DMS 273 treated with DMSO at 0.1 percent for 48 hours (cell line): ENCODE results near the gene POLE2.
"Not testable (repeated sequence)": the region's sequence is repeated elsewhere in the genome, so short reads cannot be mapped to it uniquely, and the experiment has no call there.

Experiments
- DNase-seq: peaks from one replicate; lab custom pipeline; 2025; lab: John Stamatoyannopoulos, UW

The POLE2 gene

DNA sequence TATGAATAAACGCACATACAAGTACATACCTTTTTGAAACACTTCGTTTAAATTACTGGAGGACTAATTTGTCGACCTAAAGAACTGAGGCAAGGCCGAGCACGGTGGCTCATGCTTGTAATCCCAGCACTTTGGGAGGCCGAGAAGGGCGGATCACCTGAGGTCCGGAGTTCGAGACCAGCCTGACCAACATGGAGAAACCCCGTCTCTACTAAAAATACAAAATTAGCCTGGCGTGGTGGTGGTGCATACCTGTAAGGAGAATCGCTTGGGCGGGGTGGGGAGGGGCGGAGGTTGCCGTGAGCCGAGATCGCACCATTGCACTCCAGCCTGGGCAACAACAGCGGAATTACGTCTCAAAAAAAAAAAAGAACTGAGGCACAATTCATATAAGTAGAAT, 68.7 kb downstream of the POLE2 start:
- DNase-seq = not testable (repeated sequence)

DNA sequence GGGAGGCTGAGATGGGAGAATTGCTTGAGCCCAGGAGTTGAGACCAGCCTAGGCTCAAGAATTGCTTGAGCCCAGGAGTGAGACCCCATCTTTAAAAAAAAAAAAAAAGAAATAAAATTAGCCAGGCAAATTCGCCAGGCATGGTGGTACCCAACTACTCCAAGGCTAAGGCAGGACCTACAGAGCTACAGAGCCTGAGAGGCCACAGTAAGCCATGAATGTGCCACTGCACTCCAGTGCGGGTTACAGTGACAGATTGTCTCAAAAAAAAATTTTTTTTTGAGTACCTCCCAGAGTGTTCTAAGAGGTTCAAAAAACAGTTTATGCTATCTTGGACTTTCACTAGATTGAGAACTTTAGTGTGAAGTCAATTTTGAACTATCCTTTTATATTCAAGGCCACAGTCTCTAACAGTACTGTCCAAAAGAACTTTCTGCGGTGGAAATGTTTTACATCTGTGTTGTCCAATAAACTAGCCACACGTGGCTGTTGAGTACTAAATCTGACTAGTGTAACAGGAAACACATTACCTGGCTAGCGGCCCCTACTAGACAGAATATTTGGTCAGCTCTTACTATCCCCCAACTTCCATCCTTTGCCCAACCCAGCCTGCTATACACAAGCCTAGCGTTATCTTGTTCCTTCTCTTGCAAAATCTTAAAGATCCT, 70.0 kb downstream of the POLE2 start:
- DNase-seq = no peak

DNA sequence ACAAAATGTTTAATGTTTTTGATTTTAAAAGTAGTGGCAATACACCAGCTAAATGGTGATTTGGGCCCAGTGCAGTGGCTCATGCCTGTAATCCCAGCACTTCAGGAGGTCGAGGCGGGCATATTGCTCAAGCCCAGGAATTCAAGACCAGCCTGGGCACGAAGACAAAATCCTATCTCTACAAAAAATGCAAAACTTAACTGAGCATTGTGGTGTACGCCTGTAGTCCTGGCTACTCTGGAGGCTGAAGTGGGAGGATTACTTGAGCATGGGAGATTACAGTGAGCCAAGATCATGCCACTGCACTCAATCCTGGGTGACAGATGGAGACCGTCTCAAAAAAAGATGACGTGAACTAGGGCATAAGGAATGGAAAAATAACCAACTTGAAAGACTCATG, 72.2 kb downstream of the POLE2 start:
- DNase-seq = no peak

DNA sequence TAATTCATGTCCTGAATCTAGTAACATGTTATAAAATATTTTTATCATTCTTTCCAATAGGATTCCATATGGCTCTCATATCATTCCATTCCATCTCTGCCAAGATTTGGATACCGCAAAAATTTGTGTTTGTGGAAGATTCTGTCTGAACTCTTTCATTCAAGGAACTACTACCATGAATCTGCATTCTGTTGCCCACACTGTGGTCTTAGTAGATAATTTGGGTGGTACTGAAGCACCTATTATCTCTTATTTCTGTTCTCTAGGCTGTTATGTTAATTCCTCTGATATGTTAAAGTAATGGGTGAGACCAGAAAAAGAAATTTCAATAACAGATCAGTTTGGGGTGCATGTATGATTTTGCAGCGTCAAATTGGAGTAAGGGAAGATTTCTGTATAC, 73.8 kb downstream of the POLE2 start:
- no peak for DNase-seq

DNA sequence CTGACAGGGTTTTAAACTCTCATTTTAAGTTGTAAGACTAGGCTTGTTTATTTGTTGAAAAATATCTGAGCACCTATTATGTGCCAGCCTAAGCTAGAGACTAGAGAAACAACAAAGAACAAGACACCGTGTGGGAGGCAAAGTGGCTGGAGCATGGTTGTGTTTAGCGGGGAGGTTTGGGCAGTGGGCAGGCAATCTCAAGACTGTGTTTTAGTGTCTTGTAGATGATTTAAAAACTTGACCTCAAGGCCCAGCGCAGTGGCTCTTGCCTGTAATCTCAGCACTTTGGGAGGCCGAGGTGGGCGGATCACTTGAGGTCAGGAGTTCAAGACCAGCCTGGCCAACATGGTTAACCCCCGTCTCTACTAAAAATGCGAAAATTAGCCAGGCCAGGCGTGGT, 75.3 kb downstream of the POLE2 start:
- no peak for DNase-seq

DNA sequence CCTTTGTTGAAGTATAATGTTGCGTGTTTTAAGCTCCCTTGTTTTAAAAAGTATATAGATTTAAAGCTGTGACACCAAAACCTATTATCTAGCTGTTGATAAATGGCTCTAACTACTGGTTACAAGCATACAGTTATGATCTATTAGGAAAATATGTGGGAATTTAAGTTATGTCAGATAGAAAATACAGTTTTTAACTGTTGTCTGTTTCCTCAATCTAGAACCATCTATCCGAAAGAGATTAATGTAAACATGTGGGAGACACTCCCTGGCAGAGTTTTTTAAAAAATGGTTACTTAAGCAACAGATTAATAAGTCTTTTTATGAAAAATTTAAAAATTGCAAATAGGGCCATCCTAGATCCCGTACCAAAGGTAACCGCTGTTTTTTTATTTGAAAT, 75.8 kb downstream of the POLE2 start:
- no peak for DNase-seq

DNA sequence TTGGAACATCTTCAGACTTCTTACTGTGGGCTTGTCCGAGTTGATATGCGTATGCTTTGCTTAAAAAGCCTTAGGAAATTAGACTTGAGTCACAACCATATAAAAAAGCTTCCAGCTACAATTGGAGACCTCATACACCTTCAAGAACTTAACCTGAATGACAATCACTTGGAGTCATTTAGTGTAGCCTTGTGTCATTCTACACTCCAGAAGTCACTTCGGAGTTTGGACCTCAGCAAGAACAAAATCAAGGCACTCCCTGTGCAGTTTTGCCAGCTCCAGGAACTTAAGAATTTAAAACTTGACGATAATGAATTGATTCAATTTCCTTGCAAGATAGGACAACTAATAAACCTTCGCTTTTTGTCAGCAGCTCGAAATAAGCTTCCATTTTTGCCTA, 80.4 kb downstream of the POLE2 start:
- no peak for DNase-seq

DNA sequence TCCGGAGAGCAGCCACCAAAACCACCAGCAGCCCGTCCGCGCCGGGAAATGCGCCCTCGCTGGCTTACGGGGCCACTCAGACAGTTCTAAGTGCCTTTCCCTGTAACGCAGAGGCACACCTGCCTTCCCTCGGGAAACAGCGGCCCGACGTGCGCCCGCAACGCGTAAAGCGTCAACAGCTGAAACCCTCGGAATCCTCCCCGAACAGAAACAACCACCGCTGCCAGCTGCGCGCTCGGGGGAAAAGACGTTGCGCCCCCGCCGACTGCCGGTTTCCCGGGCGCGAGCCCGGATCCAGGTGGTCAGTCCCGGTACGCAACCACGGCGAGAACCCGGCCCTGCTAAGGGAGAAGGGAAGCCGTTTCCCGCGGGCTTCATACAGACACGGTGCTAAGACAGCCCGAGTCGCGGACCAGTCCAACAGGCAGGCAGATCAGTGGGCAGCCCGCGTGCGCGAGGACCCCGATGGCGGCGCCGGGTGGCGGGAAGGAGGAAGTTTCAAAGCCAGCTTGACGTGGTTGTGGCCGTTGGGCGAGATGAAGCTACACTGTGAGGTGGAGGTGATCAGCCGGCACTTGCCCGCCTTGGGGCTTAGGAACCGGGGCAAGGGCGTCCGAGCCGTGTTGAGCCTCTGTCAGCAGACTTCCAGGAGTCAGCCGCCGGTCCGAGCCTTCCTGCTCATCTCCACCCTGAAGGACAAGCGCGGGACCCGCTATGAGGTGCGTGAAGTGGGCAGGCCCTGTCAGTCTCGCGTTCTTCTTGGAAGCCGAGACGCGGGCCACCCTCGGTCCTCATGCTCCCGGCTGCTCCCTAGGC, 89.3 kb downstream of the POLE2 start, which contains the start of gene LRR1:
LRR1 (plus strand) TSS at position 456 of the 816 bp plus-strand sequence; CDS start at position 537, 81 bp downstream.
- DNase-seq = peak; percentile 61

DNA sequence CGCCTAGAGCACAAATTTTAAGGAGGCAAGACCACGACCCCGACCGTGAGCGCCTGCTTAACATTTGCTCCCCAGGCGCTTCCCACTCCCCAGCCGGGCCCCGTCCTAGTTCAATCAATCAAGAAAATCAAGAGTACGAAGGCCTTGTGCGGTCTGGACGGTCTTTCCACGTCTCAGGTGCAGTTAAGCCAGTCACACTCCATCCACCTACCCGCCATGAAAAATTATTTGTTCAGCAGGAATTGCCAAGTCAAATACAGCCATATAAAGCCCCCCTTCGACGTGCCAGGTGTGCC, 89.9 kb downstream of the POLE2 start:
- DNase-seq = no peak

DNA sequence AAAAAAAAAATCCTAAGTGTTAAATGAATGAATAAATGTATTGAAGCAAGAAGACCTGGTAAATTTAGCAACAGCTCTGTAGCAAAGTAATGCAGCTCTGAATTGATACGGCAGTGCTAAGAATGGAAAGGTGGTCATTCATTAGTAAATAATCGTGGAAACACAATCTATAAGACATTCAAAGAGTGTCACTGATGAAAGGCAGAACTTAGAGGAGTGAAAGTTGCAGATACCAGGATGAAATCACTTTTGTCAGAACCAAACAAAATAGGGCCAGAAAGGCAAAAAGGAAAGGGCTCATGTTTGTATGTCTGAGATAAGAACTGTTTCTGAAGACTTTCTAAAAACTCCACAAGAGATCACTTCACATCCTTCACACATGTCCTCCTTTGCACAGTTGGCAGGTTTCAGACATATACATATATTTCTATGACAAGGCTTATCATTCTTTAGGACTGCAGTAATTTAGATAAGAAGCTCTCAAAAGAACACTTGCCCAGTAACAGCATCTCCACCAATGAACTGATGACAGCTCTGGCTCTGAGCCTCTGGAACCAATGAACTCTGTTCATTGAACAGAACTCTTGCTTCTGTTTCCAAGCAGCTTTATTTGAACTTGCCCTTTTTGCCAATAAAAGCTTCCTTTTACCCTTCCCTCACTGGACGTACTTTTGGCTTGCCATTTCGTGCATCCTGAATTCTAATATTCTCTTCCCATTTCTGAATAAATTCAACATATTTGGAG, 93.5 kb downstream of the POLE2 start:
- peak; percentile 51 for DNase-seq
